ENCODE measurements around the gene LILRA2. TPM values are rescaled to one million over a fixed set of nuclear protein-coding genes. Genes with fewer than 3 reads are reported as not detected.

LILRA2 gene
- total and polyA plus RNA-seq, 2 experiments from 2014 or later: not detected

GRCh38 chr19:54551950-54552912, 21.4 kb upstream of the LILRA2 start:
- no peaks in the 10 kb centered on the region for H3K4me1 ChIP-seq (ENCODE audit: insufficient read depth)
- H4K20me1 ChIP-seq (replicated peaks; ENCODE audit: insufficient read depth): no peaks in the 10 kb centered on the region
- no peak overlapping the region for H3K4me3 Mint-ChIP-seq
- H3K4me2 ChIP-seq: no peak overlapping the region
- H3K36me3 Mint-ChIP-seq (ENCODE audit: low read depth): peaks cover 35% of the 10 kb centered on the region
- peaks cover 3% of the 10 kb centered on the region for H3K27me3 Mint-ChIP-seq (ENCODE audit: insufficient read depth, low read depth, poor library complexity)
- DNase-seq (ENCODE audit: low spot score) (no peak), ATAC-seq (no peak)
- H3K9me2 ChIP-seq (ENCODE audit: insufficient read depth): no peaks in the 10 kb centered on the region
- H2AFZ ChIP-seq: no peak overlapping the region
- H3K9me3 Mint-ChIP-seq: peaks cover 94% of the 10 kb centered on the region
- H3K36me3 ChIP-seq (ENCODE audit: insufficient read depth): no peaks in the 10 kb centered on the region
- no peaks in the 10 kb centered on the region for H3F3A ChIP-seq (replicated peaks; ENCODE audit: low read depth)
- H3K27ac ChIP-seq (ENCODE audit: low read depth): no peak overlapping the region
- H3K79me2 ChIP-seq (replicated peaks; ENCODE audit: insufficient read depth): no peaks in the 10 kb centered on the region
- H3K27me3 ChIP-seq (ENCODE audit: insufficient read depth): no peaks in the 10 kb centered on the region
- no peak overlapping the region for H3K27ac Mint-ChIP-seq
- H3K4me3 ChIP-seq: no peak overlapping the region
- no peaks in the 10 kb centered on the region for H3K4me1 Mint-ChIP-seq
- TF ChIP-seq NANOG (IDR thresholded peaks at IDR 0.05; ENCODE audit: borderline replicate concordance): no peak
- no peak for TF ChIP-seq ZNF331 (CRISPR knock-in tag; IDR thresholded peaks at IDR 0.05; ENCODE audit: low read depth)
- no peak for TF ChIP-seq ZNF462 (CRISPR knock-in tag; IDR thresholded peaks at IDR 0.05)
- no peak for TF ChIP-seq POLR2AphosphoS5 (IDR thresholded peaks at IDR 0.05; ENCODE audit: low read depth)
- TF ChIP-seq EZH2phosphoT487 (IDR thresholded peaks at IDR 0.05; ENCODE audit: unreplicated experiment): no peak
- TF ChIP-seq REST (IDR thresholded peaks at IDR 0.05; ENCODE audit: unreplicated experiment): no peak
- no peak for TF ChIP-seq CREB1 (CRISPR knock-in tag; IDR thresholded peaks at IDR 0.05; ENCODE audit: low read depth)
- TF ChIP-seq STAT1 (IDR thresholded peaks at IDR 0.05; ENCODE audit: unreplicated experiment): no peak
- TF ChIP-seq JUNB (IDR thresholded peaks at IDR 0.05; ENCODE audit: unreplicated experiment): no peak
- no peak for TF ChIP-seq ETS1 (IDR thresholded peaks at IDR 0.05)
- TF ChIP-seq ZNF114 (CRISPR knock-in tag; IDR thresholded peaks at IDR 0.05): no peak
- no peak for TF ChIP-seq EZH2 (IDR thresholded peaks at IDR 0.05; ENCODE audit: low read depth, unreplicated experiment)
- no peak for TF ChIP-seq CTCF (conservative IDR thresholded peaks at IDR 0.05; ENCODE audit: low read depth in 2 of 2)
